GM21515 (cell line): ENCODE measurements around the gene KRT71.

ENCODE experiments used
- ATAC-seq: cut with Tn5 transposase; IDR thresholded peaks from one replicate; pipeline ENCODE4 v1.9.1; 2021; ENCODE audit not compliant: unreplicated experiment

KRT71 gene

DNA sequence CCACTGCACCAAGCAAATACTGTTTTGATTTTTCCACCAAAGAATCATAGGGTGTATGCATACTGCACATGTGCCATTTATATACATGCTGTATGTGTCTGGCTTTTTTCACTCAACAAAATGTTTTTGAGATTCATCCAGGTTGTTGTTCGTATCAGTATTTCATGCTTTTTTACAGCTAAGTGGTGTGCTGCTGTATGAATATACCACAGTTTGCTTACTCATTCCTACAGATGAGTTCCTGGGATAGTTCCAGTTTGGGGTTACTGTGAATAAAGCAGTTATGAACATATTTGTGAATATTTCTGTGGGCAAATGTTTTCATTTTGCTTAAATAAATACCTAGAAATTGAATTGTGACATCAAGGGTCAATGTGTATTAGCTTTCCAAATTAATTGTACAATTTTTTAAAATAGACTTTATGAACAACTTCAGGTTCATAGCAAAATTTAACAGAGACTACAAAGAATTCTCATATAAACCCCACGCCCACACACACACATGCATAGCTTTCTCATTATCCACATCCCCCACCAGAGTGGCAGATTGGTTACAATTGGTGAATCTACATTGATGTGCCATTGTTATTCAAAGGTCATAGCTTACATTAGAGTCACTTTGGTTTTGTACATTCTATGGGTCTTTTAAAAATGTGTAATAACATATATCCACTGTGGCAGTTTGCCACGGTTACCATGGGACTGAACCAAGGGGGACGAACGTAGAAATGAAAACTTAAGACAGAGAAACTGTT is 53.0 kb downstream of the KRT71 start:
- no peak for ATAC-seq

- ATAC-seq, result no peak
Observed at GRCh38 chr12:52498946-52499345, 54.0 kb downstream of the KRT71 start.

- no peak for ATAC-seq
Observed at GRCh38 chr12:52497975-52498374, 55.0 kb downstream of the KRT71 start.

DNA sequence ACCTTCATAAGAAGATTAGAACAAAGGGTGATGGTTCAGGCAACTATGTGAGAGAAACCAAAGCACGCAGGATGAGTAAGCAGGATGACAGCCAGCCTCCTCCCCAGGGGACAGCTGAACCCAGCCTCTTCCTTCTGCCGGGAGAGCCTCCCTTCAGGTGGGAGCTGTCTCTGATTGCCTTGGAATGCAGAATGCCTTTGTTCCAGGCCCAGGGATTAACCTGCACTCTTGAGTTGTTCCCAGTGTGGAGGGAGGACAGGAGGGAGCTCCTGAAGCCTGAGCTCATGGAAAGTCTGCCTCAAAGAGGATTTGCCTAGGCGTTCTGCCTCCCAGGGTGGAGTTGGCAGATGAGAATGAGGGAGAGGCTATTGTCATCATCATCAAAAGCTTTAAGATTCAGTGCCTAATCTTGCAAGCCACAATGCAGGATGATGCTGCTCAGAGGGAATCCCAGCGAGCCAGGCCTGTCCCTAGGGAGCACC is 56.3 kb downstream of the KRT71 start:
- ATAC-seq, result no peak

GRCh38 chr12:52496054-52496453 is 56.9 kb downstream of the KRT71 start:
- ATAC-seq, result no peak

GRCh38 chr12:52495389-52495788 is 57.6 kb downstream of the KRT71 start:
- no peak for ATAC-seq

DNA sequence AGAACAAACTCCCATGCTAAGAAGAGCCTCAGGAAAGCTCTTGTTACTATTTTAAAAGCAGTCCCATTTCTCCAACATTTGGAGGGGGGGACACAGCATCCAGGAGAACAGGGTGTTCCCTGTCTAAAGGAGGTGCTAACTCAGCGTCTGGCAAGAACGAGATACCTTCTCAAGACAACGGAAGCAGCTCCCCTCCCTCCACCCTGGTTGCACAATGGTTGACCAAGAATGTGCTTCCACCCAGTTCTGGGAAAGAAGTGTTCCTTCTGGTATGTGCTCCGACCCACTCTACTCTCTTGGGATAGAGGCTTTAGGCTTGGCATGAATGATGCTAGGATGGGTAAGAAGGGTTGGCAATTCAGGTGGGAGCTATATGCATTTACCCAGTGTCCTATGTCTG is 58.4 kb downstream of the KRT71 start:
- no peak for ATAC-seq

GRCh38 chr12:52494100-52494499 is 58.8 kb downstream of the KRT71 start:
- no peak for ATAC-seq
